Esophagus muscularis mucosa (tissue), 4 donors: ENCODE data around the gene DUSP12.

Experiments
- CTCF ChIP-seq, 3 experiments: fragments of 200-600 bp in 2 of 3; fragments of 450-650 bp in 1 of 3; sonication (generic) in 2 of 3; IDR thresholded peaks; one replicate each; pipeline ENCODE4 v1.5.1; 2017 to 2019; ENCODE audit warnings: antibody characterized with exemption in 3 of 3, mild to moderate bottlenecking in 2 of 3, moderate library complexity in 1 of 3
- EP300 ChIP-seq: sonication (generic); formaldehyde crosslinking; IDR thresholded peaks from one replicate; pipeline ENCODE4 v1.6.1; 2017; ENCODE audit warnings: antibody characterized with exemption
- POLR2A ChIP-seq: fragments of 450-650 bp; IDR thresholded peaks from one replicate; pipeline ENCODE4 v1.6.1; 2017; ENCODE audit warnings: antibody characterized with exemption, moderate library complexity, mild to moderate bottlenecking, low read depth
- POLR2AphosphoS5 ChIP-seq, 2 donors: sonication (generic); formaldehyde crosslinking; IDR thresholded peaks; one replicate each; pipeline ENCODE4 v1.6.1; 2017; ENCODE audit warnings: antibody characterized with exemption in 2 of 2

GRCh38 chr1:161720956-161721737, 28.4 kb upstream of the DUSP12 start, which contains the start of gene FCRLB:
- TF ChIP-seq CTCF (IDR thresholded peaks at IDR 0.05), result no peak
- no peak for TF ChIP-seq POLR2AphosphoS5 (IDR thresholded peaks at IDR 0.05)
- no peak for TF ChIP-seq POLR2A
- TF ChIP-seq EP300, result no peak
